ENCODE measurements around the gene HS1BP3.

DNA sequence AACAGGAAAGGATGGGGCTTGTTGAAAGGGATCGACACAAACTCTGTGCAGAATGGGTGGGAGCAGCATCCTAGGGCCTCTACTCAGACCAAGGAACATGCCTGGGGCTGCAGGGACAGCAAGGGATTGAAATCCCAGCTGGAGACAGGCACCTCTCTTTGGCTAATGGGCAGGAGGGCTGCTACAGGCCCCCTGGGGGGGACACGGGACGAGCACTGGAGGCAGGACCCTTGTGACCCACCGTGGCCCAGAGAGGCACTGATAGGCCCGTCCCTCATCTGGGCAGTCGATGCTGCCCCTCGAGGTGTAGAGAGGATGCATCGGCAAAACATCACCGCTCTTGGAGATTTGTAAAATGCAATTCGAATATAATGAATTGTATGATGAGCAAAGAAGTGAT, 5.1 kb downstream of the HS1BP3 start:
- TF ChIP-seq POLR2A (IDR thresholded peaks at IDR 0.05) = no peak
- TF ChIP-seq, protein P1, sequence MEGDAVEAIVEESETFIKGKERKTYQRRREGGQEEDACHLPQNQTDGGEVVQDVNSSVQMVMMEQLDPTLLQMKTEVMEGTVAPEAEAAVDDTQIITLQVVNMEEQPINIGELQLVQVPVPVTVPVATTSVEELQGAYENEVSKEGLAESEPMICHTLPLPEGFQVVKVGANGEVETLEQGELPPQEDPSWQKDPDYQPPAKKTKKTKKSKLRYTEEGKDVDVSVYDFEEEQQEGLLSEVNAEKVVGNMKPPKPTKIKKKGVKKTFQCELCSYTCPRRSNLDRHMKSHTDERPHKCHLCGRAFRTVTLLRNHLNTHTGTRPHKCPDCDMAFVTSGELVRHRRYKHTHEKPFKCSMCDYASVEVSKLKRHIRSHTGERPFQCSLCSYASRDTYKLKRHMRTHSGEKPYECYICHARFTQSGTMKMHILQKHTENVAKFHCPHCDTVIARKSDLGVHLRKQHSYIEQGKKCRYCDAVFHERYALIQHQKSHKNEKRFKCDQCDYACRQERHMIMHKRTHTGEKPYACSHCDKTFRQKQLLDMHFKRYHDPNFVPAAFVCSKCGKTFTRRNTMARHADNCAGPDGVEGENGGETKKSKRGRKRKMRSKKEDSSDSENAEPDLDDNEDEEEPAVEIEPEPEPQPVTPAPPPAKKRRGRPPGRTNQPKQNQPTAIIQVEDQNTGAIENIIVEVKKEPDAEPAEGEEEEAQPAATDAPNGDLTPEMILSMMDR (IDR thresholded peaks at IDR 0.05) = no peak
